HG03565 (cell line): ENCODE measurements around the gene ST3GAL2.
"Not testable (repeated sequence)": the region's sequence is repeated elsewhere in the genome, so short reads cannot be mapped to it uniquely, and the experiment has no call there.

ENCODE experiments used
- ATAC-seq: cut with Tn5 transposase; IDR thresholded peaks from one replicate; pipeline ENCODE4 v1.9.1; 2021; ENCODE audit warnings: mild to moderate bottlenecking, moderate library complexity; ENCODE audit not compliant: unreplicated experiment

Gene ST3GAL2

GRCh38 chr16:70349783-70350182 lies 89.1 kb downstream of the ST3GAL2 start:
- no peak for ATAC-seq

DNA sequence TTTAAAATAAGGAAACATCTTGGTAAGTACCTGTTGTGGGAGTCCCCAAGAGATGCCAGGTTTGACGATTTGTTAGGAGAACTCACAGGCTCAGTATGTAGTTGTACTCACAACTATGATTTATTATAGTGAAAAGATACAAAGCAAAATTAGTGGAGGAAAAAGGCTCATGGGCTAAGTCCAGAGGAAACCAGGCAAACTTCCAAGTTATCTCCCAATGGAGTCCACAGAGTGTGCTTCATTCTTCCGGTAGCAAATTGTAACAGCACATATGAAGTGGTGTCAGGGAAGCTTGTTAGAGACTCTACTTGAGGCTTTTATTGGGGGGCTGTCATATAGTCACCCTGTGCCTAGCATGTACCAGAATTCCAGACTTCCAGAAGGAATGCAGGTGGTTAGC lies 89.9 kb downstream of the ST3GAL2 start:
- ATAC-seq: no peak

DNA sequence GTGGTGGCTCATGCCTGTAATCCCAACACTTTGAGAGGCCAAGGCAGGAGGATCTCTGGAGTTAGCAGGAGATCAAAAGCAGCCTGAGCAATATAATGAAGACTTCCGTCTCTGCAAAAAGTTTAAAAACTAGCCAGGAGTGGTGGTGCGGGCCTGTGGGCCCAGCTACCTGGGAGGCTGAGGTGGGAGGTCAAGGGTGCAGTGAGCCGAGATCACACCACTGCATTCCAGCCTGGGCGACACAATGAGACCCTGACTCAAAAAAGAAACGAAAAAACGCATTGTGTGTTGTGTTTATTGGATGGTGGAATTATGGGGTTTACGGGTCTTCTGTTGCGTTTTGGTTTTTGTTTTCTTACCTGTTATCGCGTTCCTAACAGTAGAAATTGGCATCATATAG lies 93.1 kb downstream of the ST3GAL2 start:
- no peak for ATAC-seq

DNA sequence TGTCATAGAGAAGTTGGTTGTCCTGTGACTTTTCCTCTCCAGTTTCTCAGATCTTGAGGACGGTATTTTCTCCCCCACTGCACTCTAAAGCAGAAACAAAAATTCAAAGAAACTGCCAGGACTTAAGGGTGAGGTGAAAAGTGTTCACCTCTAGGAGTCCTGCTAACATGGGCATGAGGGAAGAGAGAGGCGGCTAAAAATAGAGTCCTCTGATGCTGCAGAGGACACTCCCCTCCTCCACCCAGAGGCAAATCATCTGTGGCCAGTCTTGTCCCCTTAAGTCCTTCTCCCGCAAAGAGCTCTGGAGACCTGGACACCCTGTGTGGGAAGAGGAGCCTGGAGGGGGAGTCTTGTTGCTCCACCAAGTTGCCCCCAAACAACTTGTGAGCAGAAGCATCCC lies 96.9 kb downstream of the ST3GAL2 start:
- no peak for ATAC-seq

DNA sequence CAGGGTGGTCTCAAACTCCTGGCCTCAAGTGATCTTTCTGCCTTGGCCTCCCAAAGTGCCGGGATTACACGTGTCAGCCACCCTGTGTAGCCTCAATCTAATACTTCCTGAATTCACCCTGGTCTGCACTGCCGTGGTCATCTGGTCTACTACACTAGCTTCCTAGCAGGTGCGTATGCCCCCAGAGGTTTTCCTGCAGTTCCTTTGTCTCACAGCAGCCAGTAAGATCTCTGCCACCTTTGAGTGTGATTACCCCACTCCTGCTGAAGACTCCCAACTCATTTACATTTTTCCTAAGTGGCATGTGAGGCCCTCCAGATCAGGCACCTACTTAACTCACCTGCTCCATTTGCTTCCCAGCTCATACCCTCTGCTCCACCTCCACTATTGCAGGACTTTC lies 97.3 kb downstream of the ST3GAL2 start:
- no peak for ATAC-seq

DNA sequence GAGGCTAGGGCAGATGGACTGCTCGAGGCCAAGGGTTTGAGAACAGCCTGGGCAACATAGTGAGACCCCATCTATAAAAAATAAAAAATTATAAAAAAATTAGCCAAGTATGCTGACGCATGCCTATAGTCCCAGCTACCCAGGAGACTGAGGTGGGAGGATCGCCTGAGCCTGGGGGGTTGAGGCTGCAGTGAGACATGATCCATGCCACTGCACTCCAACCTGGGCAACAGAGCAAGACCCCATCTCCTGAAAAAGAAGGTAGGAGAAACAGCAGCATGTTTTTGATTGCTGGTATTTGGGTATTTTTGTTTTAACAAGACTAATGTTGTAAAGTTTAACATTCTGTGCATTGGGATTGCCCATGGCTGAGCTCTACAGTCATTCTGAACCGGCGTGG lies 101.1 kb downstream of the ST3GAL2 start:
- no peak for ATAC-seq

GRCh38 chr16:70332728-70333127 lies 106.2 kb downstream of the ST3GAL2 start:
- ATAC-seq: not testable (repeated sequence)

- no peak for ATAC-seq
Observed at GRCh38 chr16:70331588-70332358, 107.1 kb downstream of the ST3GAL2 start.

GRCh38 chr16:70331091-70331490 lies 107.8 kb downstream of the ST3GAL2 start:
- ATAC-seq: no peak
